ENCODE data around the gene SLC25A18. TPM values are rescaled to one million over a fixed set of nuclear protein-coding genes. Genes with fewer than 3 reads are reported as not detected.
A peak's percentile ranks its signal among the peaks of the same experiment; 100 is the strongest.

Gene SLC25A18
- total RNA-seq, 1 donor from 2014 or later, result not detected

- H3K9me3 Mint-ChIP-seq (ENCODE audit: low read depth), result no peaks in the 10 kb centered on the region
- peak overlapping the region; percentile 99 for H3K27ac Mint-ChIP-seq (ENCODE audit: unreplicated experiment)
- H3K4me3 Mint-ChIP-seq (ENCODE audit: unreplicated experiment), result peak overlapping the region; percentile 78
- H3K4me1 Mint-ChIP-seq (ENCODE audit: low read depth), result peaks cover 29% of the 10 kb centered on the region
- no peak for DNase-seq (ENCODE audit: low spot score)
- TF ChIP-seq CTCF (IDR thresholded peaks at IDR 0.05), result no peak
- no peaks in the 10 kb centered on the region for H3K36me3 Mint-ChIP-seq (ENCODE audit: low read depth)
- H3K27me3 Mint-ChIP-seq (ENCODE audit: low read depth), result no peaks in the 10 kb centered on the region
Observed at GRCh38 chr22:17637490-17638181, 74.3 kb downstream of the SLC25A18 start.

- no peak for DNase-seq (ENCODE audit: low spot score)
- peak overlapping the region; percentile 99 for H3K27ac Mint-ChIP-seq (ENCODE audit: unreplicated experiment)
Observed at GRCh38 chr22:17638182-17638431, 74.8 kb downstream of the SLC25A18 start.

GRCh38 chr22:17638432-17639246, 75.3 kb downstream of the SLC25A18 start, which contains the start of gene BCL2L13:
Gene BCL2L13 (plus strand): TSS chr22:17638757. CDS start chr22:17655712, 16,955 bp downstream.
- Mint-ChIP-seq H3K4me1 (ENCODE audit: low read depth) (peaks cover 23% of the 10 kb centered on the region), H3K4me3 (ENCODE audit: unreplicated experiment) (peak within 1 kb of the TSS; percentile 78), H3K9me3 (ENCODE audit: low read depth) (no peaks in the 10 kb centered on the region), H3K36me3 (ENCODE audit: low read depth) (no peaks in the 10 kb centered on the region), H3K27ac (ENCODE audit: unreplicated experiment) (peak within 1 kb of the TSS; percentile 99), H3K27me3 (ENCODE audit: low read depth) (no peaks in the 10 kb centered on the region)
- no peak for TF ChIP-seq CTCF (IDR thresholded peaks at IDR 0.05)
- DNase-seq (ENCODE audit: low spot score), result peak; percentile 96

More at GRCh38 chr22:17638182-17638431, 74.8 kb downstream of the SLC25A18 start:
- peak; percentile 51 for TF ChIP-seq CTCF (IDR thresholded peaks at IDR 0.05)
- Mint-ChIP-seq H3K4me3 (ENCODE audit: unreplicated experiment) (peak overlapping the region; percentile 78), H3K36me3 (ENCODE audit: low read depth) (no peaks in the 10 kb centered on the region), H3K9me3 (ENCODE audit: low read depth) (no peaks in the 10 kb centered on the region), H3K27me3 (ENCODE audit: low read depth) (no peaks in the 10 kb centered on the region), H3K4me1 (ENCODE audit: low read depth) (peaks cover 27% of the 10 kb centered on the region)

GRCh38 chr22:17639247-17639741, 76.0 kb downstream of the SLC25A18 start:
- H3K9me3 Mint-ChIP-seq (ENCODE audit: low read depth), result no peaks in the 10 kb centered on the region
- peak overlapping the region; percentile 78 for H3K4me3 Mint-ChIP-seq (ENCODE audit: unreplicated experiment)
- H3K36me3 Mint-ChIP-seq (ENCODE audit: low read depth), result no peaks in the 10 kb centered on the region
- H3K27ac Mint-ChIP-seq (ENCODE audit: unreplicated experiment), result peak overlapping the region; percentile 99
- H3K4me1 Mint-ChIP-seq (ENCODE audit: low read depth), result peaks cover 23% of the 10 kb centered on the region
- TF ChIP-seq CTCF (IDR thresholded peaks at IDR 0.05), result no peak
- no peaks in the 10 kb centered on the region for H3K27me3 Mint-ChIP-seq (ENCODE audit: low read depth)
- DNase-seq (ENCODE audit: low spot score), result no peak

Other genes with a start within 250 kb of the SLC25A18 start
- 0.15 to 0.20 TPM in 2 of 3 replicates, not detected in the other for gene CECR2, start 194.0 kb upstream of the SLC25A18 start, total RNA-seq
- 118 to 125 TPM (median 120 TPM) in 3 replicates for gene ATP6V1E1, start 65.3 kb downstream of the SLC25A18 start, total RNA-seq
- 38.7 to 46.2 TPM (median 39.6 TPM) in 3 replicates for gene BCL2L13, start 75.3 kb downstream of the SLC25A18 start, total RNA-seq
- gene BID, start 211.0 kb downstream of the SLC25A18 start, total RNA-seq, result 12.5 to 15.9 TPM (median 13.2 TPM) in 3 replicates